A549 (cell line): ENCODE measurements around the gene PINK1. TPM values are rescaled to one million over a fixed set of nuclear protein-coding genes. Genes with fewer than 3 reads are reported as not detected.
"Not testable (repeated sequence)": the region's sequence is repeated elsewhere in the genome, so short reads cannot be mapped to it uniquely, and the experiment has no call there.

Experiments
- ATAC-seq, 2 experiments: fragments of 200-7000 bp in 1 of 2; fragments of >200 bp in 1 of 2; cut with Nextera tagmentation in 1 of 2; cut with Tn5 transposase in 1 of 2; 3 replicates each; pipeline versions ENCODE4 v1.8.0 to v1.9.1; 2018 to 2020; ENCODE audit warnings: mild to moderate bottlenecking in 1 of 2, moderate library complexity in 1 of 2
- CTCF ChIA-PET: fragments of 300-600 bp; sonication (Branson Sonifier 250); formaldehyde crosslinking; extraction: SDS; loops from one replicate; lab custom pipeline; 2021; ENCODE audit warnings: antibody characterized with exemption, inconsistent platforms; lab: Yijun Ruan, JAX
- POLR2A ChIA-PET: fragments of 350-600 bp; formaldehyde crosslinking; extraction: SDS; loops from one replicate; lab custom pipeline; 2021; ENCODE audit warnings: antibody characterized with exemption, inconsistent platforms; lab: Yijun Ruan, JAX
- DNase-seq, 2 experiments: peaks; one replicate each; pipeline versions ENCODE4 v3.0.0 to v3.0.0-alpha.2; 2011 to 2016; ENCODE audit warnings: low read depth in 1 of 2, low spot score in 1 of 2
- FAIRE-seq: peaks from 2 replicates; lab custom pipeline; 2011; peaks lifted over from hg19 to GRCh38; lab: Jason Lieb, UNC
- H3K27ac ChIP-seq, 2 experiments: fragments of >200 bp; sonication (Bioruptor Twin); formaldehyde crosslinking; 3 replicates each; pipeline ENCODE4 v1.5.1; 2016 to 2017
- H3K4me1 ChIP-seq: fragments of >200 bp; sonication (Bioruptor Twin); formaldehyde crosslinking; 3 replicates; pipeline ENCODE4 v1.6.1; 2016
- H3K4me2 ChIP-seq: fragments of >200 bp; sonication (Bioruptor Twin); formaldehyde crosslinking; 3 replicates; pipeline ENCODE4 v1.6.1; 2016
- H3K4me3 ChIP-seq: fragments of >200 bp; sonication (Bioruptor Twin); formaldehyde crosslinking; 3 replicates; pipeline ENCODE4 v1.5.1; 2016
- H3K9me3 ChIP-seq: fragments of >200 bp; sonication (Bioruptor Twin); formaldehyde crosslinking; 3 replicates; pipeline ENCODE4 v1.6.1; 2016
- BCL3 ChIP-seq: fragments of >200 bp; sonication (Bioruptor Twin); formaldehyde crosslinking; IDR thresholded peaks from 3 replicates; pipeline ENCODE4 v1.6.1; 2016
- CHD2 ChIP-seq: fragments of 150-350 bp; IDR thresholded peaks from 2 replicates; pipeline ENCODE4 v1.6.1; 2014; ENCODE audit warnings: low read length; ENCODE audit not compliant: partially characterized antibody
- CHD4 ChIP-seq: fragments of 200-600 bp; sonication (generic); IDR thresholded peaks from 2 replicates; pipeline ENCODE4 v1.6.1; 2016; ENCODE audit warnings: antibody characterized with exemption, mild to moderate bottlenecking, borderline replicate concordance
- E2F6 ChIP-seq: IDR thresholded peaks from 2 replicates; pipeline ENCODE4 v1.6.1; 2012; ENCODE audit warnings: low read depth, borderline replicate concordance
- EP300 ChIP-seq, 2 experiments: fragments of >200 bp; sonication (Bioruptor Twin); formaldehyde crosslinking; IDR thresholded peaks; 2 replicates in 1 of 2; 3 replicates in 1 of 2; pipeline ENCODE4 v1.6.1; 2016 to 2017
- HES2 ChIP-seq: fragments of >200 bp; sonication (Bioruptor Twin); formaldehyde crosslinking; IDR thresholded peaks from 2 replicates; pipeline ENCODE4 v1.6.1; 2016
- HEYL ChIP-seq: fragments of 250-450 bp; sonication (Bioruptor Pico); IDR thresholded peaks from 2 replicates; pipeline ENCODE4 v1.8.0; 2021; ENCODE audit warnings: mild to moderate bottlenecking, moderate library complexity
- HMGXB4 ChIP-seq: fragments of 250-450 bp; sonication (Bioruptor Pico); IDR thresholded peaks from 2 replicates; pipeline ENCODE4 v1.5.0; 2021; ENCODE audit warnings: mild to moderate bottlenecking, moderate library complexity, borderline replicate concordance
- HOXB13 ChIP-seq: fragments of 250-450 bp; sonication (Bioruptor Pico); IDR thresholded peaks from 2 replicates; pipeline ENCODE4 v1.5.0; 2020; ENCODE audit warnings: low read depth, mild to moderate bottlenecking, moderate library complexity
- HOXB5 ChIP-seq: fragments of 250-450 bp; sonication (Bioruptor Pico); IDR thresholded peaks from 2 replicates; pipeline ENCODE4 v1.5.0; 2020; ENCODE audit warnings: mild to moderate bottlenecking, moderate library complexity
- KDM5A ChIP-seq: fragments of 200-600 bp; sonication (generic); IDR thresholded peaks from 2 replicates; pipeline ENCODE4 v1.6.1; 2016; ENCODE audit warnings: antibody characterized with exemption, mild to moderate bottlenecking
- MAFK ChIP-seq: fragments of 450-650 bp; IDR thresholded peaks from 2 replicates; pipeline ENCODE4 v1.6.1; 2014; ENCODE audit not compliant: partially characterized antibody
- MYC ChIP-seq: IDR thresholded peaks from 2 replicates; pipeline ENCODE4 v1.6.1; 2012; ENCODE audit warnings: mild to moderate bottlenecking, inconsistent platforms, low read length, improper control_type of control experiment, borderline replicate concordance
- PHF8 ChIP-seq: fragments of 200-600 bp; sonication (generic); IDR thresholded peaks from 2 replicates; pipeline ENCODE4 v1.6.1; 2016; ENCODE audit warnings: low read depth, mild to moderate bottlenecking, antibody characterized with exemption, moderate library complexity, borderline replicate concordance
- RFX5 ChIP-seq: fragments of 450-650 bp; IDR thresholded peaks from 2 replicates; pipeline ENCODE4 v1.7.1; 2014; ENCODE audit warnings: antibody characterized with exemption, mild to moderate bottlenecking, moderate library complexity
- TFCP2L1 ChIP-seq: fragments of 250-450 bp; sonication (Bioruptor Pico); IDR thresholded peaks from 2 replicates; pipeline ENCODE4 v1.5.0; 2021; ENCODE audit warnings: mild to moderate bottlenecking
- ZSCAN20 ChIP-seq: fragments of 250-450 bp; sonication (Bioruptor Pico); IDR thresholded peaks from 2 replicates; pipeline ENCODE4 v1.8.0; 2022; ENCODE audit warnings: mild to moderate bottlenecking, moderate library complexity
- WGBS: methylation state at CpG from one replicate; pipeline ENCODE4 v1.1.6; 2017; ENCODE audit errors: missing lambda C conversion rate; 5-methylcytosine and 5-hydroxymethylcytosine counted together
- polyA plus RNA-seq, 4 experiments: library from polyadenylated mRNA; depleted of rRNA in 3 of 4; stranded (reverse); fragments of >200 nt; fragmentation: RNase III in 1 of 4; extraction: RNeasy Plus Mini Kit Qiagen cat#74134 plus additional on column Dnase treatment in 1 of 4; gene quantifications; 2 replicates in 3 of 4; 3 replicates in 1 of 4; pipeline ENCODE4 v1.2.3, GENCODE V29; 2011 to 2017
- TF ChIP-seq, protein P1 (sequence below): fragments of >200 bp; sonication (Bioruptor Twin); formaldehyde crosslinking; IDR thresholded peaks from 3 replicates; pipeline ENCODE4 v1.5.1; 2016

Gene PINK1
- polyA plus RNA-seq, 2 of the 4 experiments (the other 2 are of a cell fraction), result 18.9 to 51.4 TPM

GRCh38 chr1:20670936-20671335 lies 37.7 kb downstream of the PINK1 start:
- ATAC-seq, result no peak
- no peaks in the 10 kb centered on the region for H3K4me1 ChIP-seq
- 90% methylated on average over 5 of the region's 5 CpGs for WGBS
- no peak for FAIRE-seq
- TF ChIP-seq RFX5 (no peak), HES2 (no peak), BCL3 (no peak), CHD4 (no peak), KDM5A (no peak), CHD2 (no peak), HOXB5 (CRISPR knock-in tag) (no peak), EP300 (IDR thresholded peaks at IDR 0.05) (no peak), HEYL (CRISPR knock-in tag) (no peak)
- TF ChIP-seq, protein P1, sequence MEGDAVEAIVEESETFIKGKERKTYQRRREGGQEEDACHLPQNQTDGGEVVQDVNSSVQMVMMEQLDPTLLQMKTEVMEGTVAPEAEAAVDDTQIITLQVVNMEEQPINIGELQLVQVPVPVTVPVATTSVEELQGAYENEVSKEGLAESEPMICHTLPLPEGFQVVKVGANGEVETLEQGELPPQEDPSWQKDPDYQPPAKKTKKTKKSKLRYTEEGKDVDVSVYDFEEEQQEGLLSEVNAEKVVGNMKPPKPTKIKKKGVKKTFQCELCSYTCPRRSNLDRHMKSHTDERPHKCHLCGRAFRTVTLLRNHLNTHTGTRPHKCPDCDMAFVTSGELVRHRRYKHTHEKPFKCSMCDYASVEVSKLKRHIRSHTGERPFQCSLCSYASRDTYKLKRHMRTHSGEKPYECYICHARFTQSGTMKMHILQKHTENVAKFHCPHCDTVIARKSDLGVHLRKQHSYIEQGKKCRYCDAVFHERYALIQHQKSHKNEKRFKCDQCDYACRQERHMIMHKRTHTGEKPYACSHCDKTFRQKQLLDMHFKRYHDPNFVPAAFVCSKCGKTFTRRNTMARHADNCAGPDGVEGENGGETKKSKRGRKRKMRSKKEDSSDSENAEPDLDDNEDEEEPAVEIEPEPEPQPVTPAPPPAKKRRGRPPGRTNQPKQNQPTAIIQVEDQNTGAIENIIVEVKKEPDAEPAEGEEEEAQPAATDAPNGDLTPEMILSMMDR, result no peak
- DNase-seq, result no peak
- no peak overlapping the region for H3K4me3 ChIP-seq
- H3K9me3 ChIP-seq, result no peaks in the 10 kb centered on the region
- ChIA-PET CTCF (no interaction called here), POLR2A (no interaction called here)
- no peak overlapping the region for H3K4me2 ChIP-seq
- H3K27ac ChIP-seq, result no peak overlapping the region

- no peak for DNase-seq
- POLR2A ChIA-PET, result no interaction called here
Observed at GRCh38 chr1:20672265-20672632, 39.0 kb downstream of the PINK1 start.

GRCh38 chr1:20673626-20674025 lies 40.4 kb downstream of the PINK1 start:
- WGBS, result 80% methylated on average over 11 of the region's 11 CpGs
- not testable (repeated sequence) for FAIRE-seq, H3K4me1 ChIP-seq, H3K4me2 ChIP-seq, H3K27ac ChIP-seq, DNase-seq, H3K4me3 ChIP-seq, H3K9me3 ChIP-seq, ATAC-seq
- POLR2A ChIA-PET, result interaction anchor here (0.6 kb wide), 1 partner anchor 92 kb away, joined by 4 read pairs; no protein-coding TSS in a partner anchor
- CTCF ChIA-PET, result interaction anchor here (1.0 kb wide), 1 partner anchor 597 kb away, joined by 3 read pairs; no protein-coding TSS in a partner anchor

More at GRCh38 chr1:20672265-20672632, 39.0 kb downstream of the PINK1 start:
- Histone ChIP-seq H3K4me1 (no peaks in the 10 kb centered on the region), H3K9me3 (no peaks in the 10 kb centered on the region), H3K4me2 (no peak overlapping the region), H3K27ac (no peak overlapping the region), H3K4me3 (no peak overlapping the region)
- 82% methylated on average over 4 of the region's 4 CpGs for WGBS
- no peak for FAIRE-seq
- TF ChIP-seq HEYL (CRISPR knock-in tag) (no peak), HOXB13 (no peak), TFCP2L1 (no peak), PHF8 (no peak), MYC (no peak), MAFK (no peak), ZSCAN20 (CRISPR knock-in tag) (no peak), CHD4 (no peak), HMGXB4 (CRISPR knock-in tag) (no peak), E2F6 (no peak)
- CTCF ChIA-PET, result interaction anchor here (0.9 to 1.0 kb wide), 2 partner anchors 9 to 523 kb away, joined by 3 read pairs; no protein-coding TSS in a partner anchor
- ATAC-seq, result no peak
